ENCODE measurements around the gene TMEM121B.

- TF ChIP-seq CTCF (IDR thresholded peaks at IDR 0.05), result no peak
- no peak for TF ChIP-seq POLR2A (IDR thresholded peaks at IDR 0.05)
- no peak for TF ChIP-seq EP300 (IDR thresholded peaks at IDR 0.05)
Measured at GRCh38 chr22:17102297-17102667, 18.9 kb downstream of the TMEM121B start.
